ENCODE results near the gene CNOT1.

CNOT1 gene

GRCh38 chr16:58654560-58655214, 25.1 kb upstream of the CNOT1 start:
- no peak overlapping the region for H3K4me3 ChIP-seq (ENCODE audit: low read depth, low read length)
- ChIA-PET POLR2A (no interaction called here), CTCF (interaction anchor here (2.9 kb wide), 1 partner anchor 141 kb away, joined by 19 read pairs; no protein-coding TSS in a partner anchor)
- no peak for TF ChIP-seq CTCF (IDR thresholded peaks at IDR 0.05; ENCODE audit: insufficient read depth, low read length, missing control alignments)
- DNase-seq (ENCODE audit: low read depth, low spot score) = no peak

GRCh38 chr16:58652741-58653140, 23.1 kb upstream of the CNOT1 start:
- no peak for DNase-seq (ENCODE audit: low read depth, low spot score)
- POLR2A ChIA-PET = no interaction called here
- CTCF ChIA-PET = interaction anchor here (0.7 to 4.5 kb wide), 6 partner anchors 9 to 165 kb away, joined by 3 to 24 read pairs (median 4); no protein-coding TSS in a partner anchor
- H3K4me3 ChIP-seq (ENCODE audit: low read depth, low read length) = no peak overlapping the region
- no peak for TF ChIP-seq CTCF (IDR thresholded peaks at IDR 0.05; ENCODE audit: insufficient read depth, low read length, missing control alignments)

- no peak overlapping the region for H3K4me3 ChIP-seq (ENCODE audit: low read depth, low read length)
- DNase-seq (ENCODE audit: low read depth, low spot score) = peak; percentile 40
- POLR2A ChIA-PET = no interaction called here
- CTCF ChIA-PET = interaction anchor here (0.7 to 4.5 kb wide), 6 partner anchors 10 to 315 kb away, joined by 3 to 24 read pairs (median 5); no protein-coding TSS in a partner anchor
- TF ChIP-seq CTCF (IDR thresholded peaks at IDR 0.05; ENCODE audit: insufficient read depth, low read length, missing control alignments) = no peak
Measured at GRCh38 chr16:58651965-58652348, 22.3 kb upstream of the CNOT1 start.

- ChIA-PET POLR2A (no interaction called here), CTCF (interaction anchor here (4.5 kb wide), 1 partner anchor 12 kb away, joined by 24 read pairs; no protein-coding TSS in a partner anchor)
- DNase-seq (ENCODE audit: low read depth, low spot score) = no peak
- no peak overlapping the region for H3K4me3 ChIP-seq (ENCODE audit: low read depth, low read length)
- TF ChIP-seq CTCF (IDR thresholded peaks at IDR 0.05; ENCODE audit: insufficient read depth, low read length, missing control alignments) = no peak
Measured at GRCh38 chr16:58649707-58650106, 20.1 kb upstream of the CNOT1 start.

GRCh38 chr16:58647107-58647506, 17.5 kb upstream of the CNOT1 start:
- ChIA-PET POLR2A (no interaction called here), CTCF (interaction anchor here (0.8 to 2.5 kb wide), 2 partner anchors 109 to 311 kb away, joined by 3 to 8 read pairs; no protein-coding TSS in a partner anchor)
- H3K4me3 ChIP-seq (ENCODE audit: low read depth, low read length) = no peak overlapping the region
- TF ChIP-seq CTCF (IDR thresholded peaks at IDR 0.05; ENCODE audit: insufficient read depth, low read length, missing control alignments) = no peak
- DNase-seq (ENCODE audit: low read depth, low spot score) = no peak

- ChIA-PET CTCF (interaction anchor here (1.0 kb wide), 1 partner anchor 131 kb away, joined by 3 read pairs; no protein-coding TSS in a partner anchor), POLR2A (no interaction called here)
- no peak overlapping the region for H3K4me3 ChIP-seq (ENCODE audit: low read depth, low read length)
- no peak for DNase-seq (ENCODE audit: low read depth, low spot score)
- no peak for TF ChIP-seq CTCF (IDR thresholded peaks at IDR 0.05; ENCODE audit: insufficient read depth, low read length, missing control alignments)
Measured at GRCh38 chr16:58644765-58645487, 15.3 kb upstream of the CNOT1 start.
